Smooth muscle cell (in vitro differentiated cells): ENCODE measurements around the gene SLC17A4. TPM values are rescaled to one million over a fixed set of nuclear protein-coding genes. Genes with fewer than 3 reads are reported as not detected.
A peak's percentile ranks its signal among the peaks of the same experiment; 100 is the strongest.

ENCODE experiments used
- DNase-seq: peaks from one replicate; lab custom pipeline; 2025; ENCODE audit not compliant: unreplicated experiment; lab: John Stamatoyannopoulos, UW
- H2AFZ ChIP-seq: fragments of 200-600 bp; sonication (generic); 2 replicates; pipeline ENCODE4 v1.6.0; 2016; ENCODE audit warnings: antibody characterized with exemption, low read depth, mild to moderate bottlenecking
- H3F3A ChIP-seq: fragments of 200-600 bp; sonication (generic); 2 replicates; pipeline ENCODE4 v1.6.0; 2017; ENCODE audit warnings: antibody characterized with exemption, low read depth
- H3K27ac ChIP-seq: fragments of 200-600 bp; sonication (generic); 2 replicates; pipeline ENCODE4 v1.5.1; 2016; ENCODE audit warnings: low read depth, mild to moderate bottlenecking
- H3K27me3 ChIP-seq: fragments of 200-600 bp; sonication (generic); 2 replicates; pipeline ENCODE4 v1.6.1; 2016; ENCODE audit warnings: low read depth, mild to moderate bottlenecking
- H3K36me3 ChIP-seq: fragments of 200-600 bp; sonication (generic); 2 replicates; pipeline ENCODE4 v1.5.1; 2016; ENCODE audit warnings: low read depth
- H3K4me1 ChIP-seq: fragments of 200-600 bp; sonication (generic); 2 replicates; pipeline ENCODE4 v1.5.1; 2016; ENCODE audit warnings: low read depth
- H3K4me2 ChIP-seq: fragments of 200-600 bp; sonication (generic); 2 replicates; pipeline ENCODE4 v1.6.0; 2016; ENCODE audit warnings: mild to moderate bottlenecking
- H3K4me3 ChIP-seq: fragments of 200-600 bp; sonication (generic); 2 replicates; pipeline ENCODE4 v1.5.1; 2016; ENCODE audit warnings: mild to moderate bottlenecking
- H3K79me2 ChIP-seq: fragments of 200-600 bp; sonication (generic); 2 replicates; pipeline ENCODE4 v1.6.0; 2016; ENCODE audit warnings: low read depth, mild to moderate bottlenecking
- H3K9ac ChIP-seq: fragments of 200-600 bp; sonication (generic); 2 replicates; pipeline ENCODE4 v1.6.0; 2016; ENCODE audit warnings: low read depth
- H3K9me3 ChIP-seq: fragments of 200-600 bp; sonication (generic); replicated peaks from 2 replicates; pipeline ENCODE4 v1.5.1; 2016; ENCODE audit warnings: low read depth
- H4K20me1 ChIP-seq: fragments of 200-600 bp; sonication (generic); 2 replicates; pipeline ENCODE4 v1.6.0; 2016; ENCODE audit warnings: low read depth
- CTCF ChIP-seq: fragments of 200-600 bp; sonication (generic); IDR thresholded peaks from 2 replicates; pipeline ENCODE4 v1.5.1; 2017; ENCODE audit warnings: borderline replicate concordance, mild to moderate bottlenecking, antibody characterized with exemption; ENCODE audit not compliant: insufficient read depth, poor library complexity, severe bottlenecking
- WGBS: methylation state at CpG from one replicate; pipeline ENCODE4 v1.1.7; 2016; ENCODE audit warnings: low lambda C conversion rate; 5-methylcytosine and 5-hydroxymethylcytosine counted together
- polyA plus RNA-seq: library from polyadenylated mRNA; unstranded; fragments of >200 nt; fragmentation: Nextera tagmentation; extraction: Ambion mirVana; gene quantifications from 2 replicates; pipeline ENCODE4 v1.2.1, GENCODE V29; 2016
- total RNA-seq: library from RNA; depleted of rRNA; stranded (reverse); fragments of >200 nt; gene quantifications from 2 replicates; pipeline ENCODE4 v1.2.3, GENCODE V29; 2014

The SLC17A4 gene
- total and polyA plus RNA-seq, 2 experiments from 2014 or later, result not detected

- Histone ChIP-seq H3K79me2 (no peaks in the 10 kb centered on the region), H4K20me1 (no peaks in the 10 kb centered on the region), H3K4me3 (no peak overlapping the region), H3K36me3 (no peaks in the 10 kb centered on the region), H3K27ac (no peak overlapping the region), H3K9me3 (no peaks in the 10 kb centered on the region), H2AFZ (no peak overlapping the region), H3K4me1 (no peaks in the 10 kb centered on the region), H3F3A (no peaks in the 10 kb centered on the region), H3K4me2 (no peak overlapping the region), H3K9ac (no peak overlapping the region), H3K27me3 (no peaks in the 10 kb centered on the region)
- no peak for DNase-seq
- TF ChIP-seq CTCF, result no peak
Measured at GRCh38 chr6:25753079-25753478, 1.5 kb upstream of the SLC17A4 start.

- Histone ChIP-seq H3K27ac (no peak overlapping the region), H3F3A (no peaks in the 10 kb centered on the region), H2AFZ (no peak overlapping the region), H3K79me2 (no peaks in the 10 kb centered on the region), H3K4me3 (peak overlapping the region; percentile 35), H3K36me3 (no peaks in the 10 kb centered on the region), H3K4me1 (no peaks in the 10 kb centered on the region), H3K9ac (no peak overlapping the region), H3K27me3 (no peaks in the 10 kb centered on the region), H3K9me3 (no peaks in the 10 kb centered on the region), H4K20me1 (no peaks in the 10 kb centered on the region), H3K4me2 (no peak overlapping the region)
- 94% methylated on average over 1 of the region's 1 CpG for WGBS
- no peak for DNase-seq
- TF ChIP-seq CTCF, result no peak
Measured at GRCh38 chr6:25755483-25755882, 941 bp downstream of the SLC17A4 start.

- Histone ChIP-seq H3K9ac (no peak overlapping the region), H3K9me3 (no peaks in the 10 kb centered on the region), H4K20me1 (no peaks in the 10 kb centered on the region), H3K4me2 (no peak overlapping the region), H3K27me3 (no peaks in the 10 kb centered on the region), H3K36me3 (no peaks in the 10 kb centered on the region), H3K4me3 (no peak overlapping the region), H3K4me1 (no peaks in the 10 kb centered on the region), H2AFZ (no peak overlapping the region), H3F3A (no peaks in the 10 kb centered on the region), H3K27ac (no peak overlapping the region), H3K79me2 (no peaks in the 10 kb centered on the region)
- DNase-seq, result no peak
- WGBS, result 86% methylated on average over 9 of the region's 9 CpGs
- no peak for TF ChIP-seq CTCF
Measured at GRCh38 chr6:25756382-25757363, 2.1 kb downstream of the SLC17A4 start.
